Heart left ventricle (tissue), 13 donors: ENCODE measurements around the gene PCSK6.

Experiments
- CTCF ChIP-seq, 12 donors: fragments of 200-600 bp; sonication (generic) in 4 of 12; IDR thresholded peaks; one replicate each; pipeline versions ENCODE4 v1.5.0 to v1.8.0; 2018 to 2022; ENCODE audit warnings: antibody characterized with exemption in 12 of 12, mild to moderate bottlenecking in 5 of 12
- POLR2A ChIP-seq, 2 donors: fragments of 450-650 bp; IDR thresholded peaks; one replicate each; pipeline ENCODE4 v1.6.1; 2017; ENCODE audit warnings: antibody characterized with exemption in 2 of 2, mild to moderate bottlenecking in 2 of 2, moderate library complexity in 2 of 2
- donor health status: ischemic (EF 13 %, LVEDD 7.1; RV severe dilation, severe dysfunction).
- donor health status: DM: no; HTN: yes; CAD: no.
- donor health status: DM: no; HTN: no; CAD: no.
- donor health status: ischemic (EF 25% LVEDD 6.9; RV normal size, moderate dysfunction).
- donor health status: ischemic (EF 25% LVEDD 5.7; RV mildly dilated, moderate dysfunction).
- donor health status: ischemic (EF 35%, LVEDD 5.7; RV mildly dilated, moderate dysfunction).
- donor health status: nonischemic (EF 11% LVEDD 7.7; RV severe dilation, severe dysfunction).
- donor health status: DM: yes; HTN: yes; CAD: no.
- donor health status: PGD.
- donor health status: ischemic (EF 29% LVEDD 5.4; RV normal size, mild dysfunction).
- donor health status: nonischemic (EF 23%, LVEDD 6.1; RV moderate dilation, normal function).

- TF ChIP-seq POLR2A (IDR thresholded peaks at IDR 0.05) (no peak), CTCF (IDR thresholded peaks at IDR 0.05) (no peak)
Observed at GRCh38 chr15:101476756-101477155, 12.8 kb downstream of the PCSK6 start.
